Right lobe of liver (tissue), 4 donors: ENCODE data around the gene EIF4G3.

Experiments used
- CTCF ChIP-seq, 4 donors: fragments of 200-600 bp in 3 of 4; fragments of 450-650 bp in 1 of 4; IDR thresholded peaks; one replicate each; pipeline versions ENCODE4 v1.5.1 to v1.8.0; 2016 to 2022; ENCODE audit warnings: antibody characterized with exemption in 4 of 4, mild to moderate bottlenecking in 2 of 4
- POLR2A ChIP-seq: fragments of 450-650 bp; IDR thresholded peaks from one replicate; pipeline ENCODE4 v1.6.1; 2017; ENCODE audit warnings: antibody characterized with exemption, mild to moderate bottlenecking
- donor health status: DM: no; HTN: no; CAD: no.
- donor health status: DM: no; HTN: no; CAD: no.
- donor health status: DM: no; HTN: yes; CAD: no.

- TF ChIP-seq CTCF (IDR thresholded peaks at IDR 0.05) (no peak), POLR2A (no peak)
Observed at GRCh38 chr1:20821466-20821865, 355.2 kb downstream of the EIF4G3 start.
